Loucy (cell line): Measurements from ENCODE around the gene RETNLB.

ENCODE experiments used
- H2AFZ ChIP-seq: fragments of 200-600 bp; sonication (generic); 2 replicates; pipeline ENCODE4 v1.6.0; 2016; ENCODE audit warnings: antibody characterized with exemption, mild to moderate bottlenecking, low read length, moderate library complexity
- H3F3A ChIP-seq: fragments of 200-600 bp; 2 replicates; pipeline ENCODE4 v1.6.0; 2016; ENCODE audit warnings: antibody characterized with exemption, low read depth, mild to moderate bottlenecking
- H3K27me3 ChIP-seq: fragments of 200-600 bp; sonication (generic); 2 replicates; pipeline ENCODE4 v1.6.1; 2014; ENCODE audit warnings: low read length, mild to moderate bottlenecking; ENCODE audit not compliant: insufficient read depth, poor library complexity, severe bottlenecking
- H3K36me3 ChIP-seq: fragments of 200-600 bp; sonication (generic); 2 replicates; pipeline ENCODE4 v1.6.1; 2016; ENCODE audit warnings: low read length; ENCODE audit not compliant: insufficient read depth
- H3K4me1 ChIP-seq: fragments of 200-600 bp; sonication (generic); 2 replicates; pipeline ENCODE4 v1.5.1; 2014; ENCODE audit warnings: low read length, mild to moderate bottlenecking; ENCODE audit not compliant: insufficient read depth, poor library complexity, severe bottlenecking
- H3K4me2 ChIP-seq: fragments of 200-600 bp; sonication (generic); 2 replicates; pipeline ENCODE4 v1.6.0; 2014; ENCODE audit warnings: antibody characterized with exemption, low read length, low read depth, mild to moderate bottlenecking; ENCODE audit not compliant: poor library complexity, severe bottlenecking
- H3K4me3 ChIP-seq: fragments of 200-600 bp; sonication (generic); 2 replicates; pipeline ENCODE4 v1.5.1; 2014; ENCODE audit warnings: low read length, mild to moderate bottlenecking, mixed read lengths; ENCODE audit not compliant: poor library complexity, severe bottlenecking
- H3K79me2 ChIP-seq: fragments of 200-600 bp; sonication (generic); 2 replicates; pipeline ENCODE4 v1.6.1; 2014; ENCODE audit warnings: low read length; ENCODE audit not compliant: insufficient read depth
- H3K9ac ChIP-seq: fragments of 200-600 bp; sonication (generic); 2 replicates; pipeline ENCODE4 v1.6.0; 2014; ENCODE audit warnings: mild to moderate bottlenecking, low read depth, low read length, moderate library complexity; ENCODE audit not compliant: poor library complexity, severe bottlenecking
- H3K9me2 ChIP-seq: fragments of 200-600 bp; sonication (generic); replicated peaks from 2 replicates; pipeline ENCODE4 v1.6.1; 2016; ENCODE audit warnings: low read depth, low read length, mixed read lengths
- H3K9me3 ChIP-seq: fragments of 200-600 bp; sonication (generic); 2 replicates; pipeline ENCODE4 v1.6.1; 2014; ENCODE audit warnings: mild to moderate bottlenecking, antibody characterized with exemption, low read length, low read depth; ENCODE audit not compliant: insufficient read depth
- H4K20me1 ChIP-seq: fragments of 200-600 bp; sonication (generic); 2 replicates; pipeline ENCODE4 v1.6.0; 2014; ENCODE audit warnings: antibody characterized with exemption, low read length, mild to moderate bottlenecking; ENCODE audit not compliant: insufficient read depth, poor library complexity, severe bottlenecking
- EZH2phosphoT487 ChIP-seq: fragments of 200-600 bp; IDR thresholded peaks from 2 replicates; pipeline ENCODE4 v1.6.1; 2018; ENCODE audit warnings: antibody characterized with exemption, mild to moderate bottlenecking, moderate library complexity, borderline replicate concordance
- TF ChIP-seq, protein P1 (sequence below): fragments of 200-600 bp; sonication (generic); conservative IDR thresholded peaks from 2 replicates; pipeline ENCODE4 v1.5.1; 2014; ENCODE audit warnings: mild to moderate bottlenecking, antibody characterized with exemption, low read length

The RETNLB gene, protein sequence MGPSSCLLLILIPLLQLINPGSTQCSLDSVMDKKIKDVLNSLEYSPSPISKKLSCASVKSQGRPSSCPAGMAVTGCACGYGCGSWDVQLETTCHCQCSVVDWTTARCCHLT

DNA sequence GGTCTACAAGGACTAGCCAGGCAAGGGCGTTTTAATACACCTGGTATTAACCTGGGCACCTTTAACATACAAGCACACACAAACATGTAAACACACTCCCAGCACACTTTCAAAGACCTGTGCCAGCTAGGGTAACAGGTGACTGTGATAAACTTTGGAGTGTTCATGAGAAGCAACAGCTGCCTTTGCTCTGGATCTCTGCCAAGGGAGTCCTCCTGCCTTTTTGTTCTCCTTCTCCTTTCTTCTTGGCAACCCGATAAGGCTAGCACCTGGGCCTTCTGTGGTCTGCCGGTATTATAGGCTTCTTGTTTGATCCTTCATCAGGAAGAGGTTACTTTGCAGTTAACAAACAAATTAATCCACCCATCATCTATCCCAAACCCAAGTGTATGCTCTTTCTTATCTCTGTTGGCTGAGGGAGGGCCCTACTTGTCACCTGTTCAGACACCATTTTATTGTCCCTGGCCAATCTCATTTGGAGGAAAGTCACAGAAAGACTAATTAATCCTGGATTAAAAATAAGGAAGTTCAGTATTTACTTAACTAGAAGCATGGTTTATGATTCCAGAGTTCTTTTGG, at the start of gene RETNLB:
Gene RETNLB (minus strand): TSS at position 7 of the 579 bp plus-strand sequence. CDS start 225 bp downstream, outside the sequence.
- H3F3A ChIP-seq, result no peaks in the 10 kb centered on the region
- no peaks in the 10 kb centered on the region for H3K79me2 ChIP-seq
- H3K4me2 ChIP-seq, result peak within 1 kb of the TSS; percentile 24
- no peak within 1 kb of the TSS for H3K9ac ChIP-seq
- H3K36me3 ChIP-seq, result no peaks in the 10 kb centered on the region
- H3K4me3 ChIP-seq, result no peak within 1 kb of the TSS
- peak within 1 kb of the TSS; percentile 33; the same call in 1 of the 2 replicates for H2AFZ ChIP-seq
- TF ChIP-seq EZH2phosphoT487, result no peak
- TF ChIP-seq, protein P1, sequence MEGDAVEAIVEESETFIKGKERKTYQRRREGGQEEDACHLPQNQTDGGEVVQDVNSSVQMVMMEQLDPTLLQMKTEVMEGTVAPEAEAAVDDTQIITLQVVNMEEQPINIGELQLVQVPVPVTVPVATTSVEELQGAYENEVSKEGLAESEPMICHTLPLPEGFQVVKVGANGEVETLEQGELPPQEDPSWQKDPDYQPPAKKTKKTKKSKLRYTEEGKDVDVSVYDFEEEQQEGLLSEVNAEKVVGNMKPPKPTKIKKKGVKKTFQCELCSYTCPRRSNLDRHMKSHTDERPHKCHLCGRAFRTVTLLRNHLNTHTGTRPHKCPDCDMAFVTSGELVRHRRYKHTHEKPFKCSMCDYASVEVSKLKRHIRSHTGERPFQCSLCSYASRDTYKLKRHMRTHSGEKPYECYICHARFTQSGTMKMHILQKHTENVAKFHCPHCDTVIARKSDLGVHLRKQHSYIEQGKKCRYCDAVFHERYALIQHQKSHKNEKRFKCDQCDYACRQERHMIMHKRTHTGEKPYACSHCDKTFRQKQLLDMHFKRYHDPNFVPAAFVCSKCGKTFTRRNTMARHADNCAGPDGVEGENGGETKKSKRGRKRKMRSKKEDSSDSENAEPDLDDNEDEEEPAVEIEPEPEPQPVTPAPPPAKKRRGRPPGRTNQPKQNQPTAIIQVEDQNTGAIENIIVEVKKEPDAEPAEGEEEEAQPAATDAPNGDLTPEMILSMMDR, result no peak
- peaks cover 19% of the 10 kb centered on the region for H3K4me1 ChIP-seq
- no peaks in the 10 kb centered on the region for H3K9me3 ChIP-seq
- H3K9me2 ChIP-seq, result no peaks in the 10 kb centered on the region
- H3K27me3 ChIP-seq, result no peaks in the 10 kb centered on the region
- no peaks in the 10 kb centered on the region for H4K20me1 ChIP-seq

DNA sequence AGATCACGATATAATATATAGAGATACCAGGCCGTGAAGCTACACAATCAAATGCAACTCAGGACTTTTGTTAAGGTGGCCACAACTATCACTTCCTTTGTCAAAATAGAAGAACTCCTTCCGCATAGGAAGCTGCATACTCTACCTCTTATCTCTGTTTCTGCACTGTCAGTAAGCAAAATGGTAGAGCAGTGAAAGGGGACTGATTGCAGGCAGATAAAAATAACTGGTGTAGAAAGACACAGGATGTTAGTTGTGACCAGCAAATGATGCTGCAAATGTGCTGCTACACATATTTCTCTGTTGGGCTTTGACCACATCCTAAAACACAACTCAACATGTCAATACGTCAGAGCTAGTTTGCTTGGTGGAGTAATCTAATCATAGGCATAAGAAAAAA, 49.1 kb upstream of the RETNLB start:
- Histone ChIP-seq H3K36me3 (no peaks in the 10 kb centered on the region), H3K9ac (peak overlapping the region; percentile 23), H3K4me2 (peak overlapping the region; percentile 60), H3K9me2 (no peaks in the 10 kb centered on the region), H3F3A (peaks cover 9% of the 10 kb centered on the region; the same call in 1 of the 2 replicates), H2AFZ (peak overlapping the region; percentile 68), H3K79me2 (no peaks in the 10 kb centered on the region), H3K4me3 (peak overlapping the region; percentile 50), H3K9me3 (no peaks in the 10 kb centered on the region), H3K27me3 (no peaks in the 10 kb centered on the region), H3K4me1 (peaks cover 23% of the 10 kb centered on the region), H4K20me1 (no peaks in the 10 kb centered on the region)
- TF ChIP-seq, protein P1, result no peak
- no peak for TF ChIP-seq EZH2phosphoT487

DNA sequence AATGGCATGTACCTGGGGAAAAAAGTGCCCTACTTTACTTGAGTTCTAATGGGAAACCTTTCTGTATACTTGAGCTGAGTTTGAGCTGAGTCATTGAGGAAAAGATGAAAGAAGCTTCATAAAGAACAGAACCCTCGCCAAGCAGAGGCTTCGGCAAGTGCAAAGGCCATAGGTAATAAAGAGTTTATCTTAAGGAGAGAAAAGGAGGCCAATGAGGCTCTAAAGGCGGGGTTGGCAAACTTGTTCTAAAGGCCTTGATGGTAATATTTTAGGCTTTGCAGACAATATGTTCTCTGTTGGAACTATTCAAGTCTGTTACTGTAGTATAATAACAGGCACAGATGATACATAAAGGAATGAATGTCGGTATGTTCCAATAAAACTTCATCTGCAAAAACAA, 47.8 kb upstream of the RETNLB start:
- H3K9me3 ChIP-seq, result no peaks in the 10 kb centered on the region

More for the DNA sequence above, 47.8 kb upstream of the RETNLB start:
- Histone ChIP-seq H3K9ac (no peak overlapping the region), H3K79me2 (no peaks in the 10 kb centered on the region), H2AFZ (no peak overlapping the region), H3K4me2 (no peak overlapping the region), H3K9me2 (no peaks in the 10 kb centered on the region), H3K36me3 (no peaks in the 10 kb centered on the region), H3F3A (peaks cover 9% of the 10 kb centered on the region; the same call in 1 of the 2 replicates), H3K4me3 (no peak overlapping the region), H3K4me1 (peaks cover 23% of the 10 kb centered on the region), H4K20me1 (no peaks in the 10 kb centered on the region), H3K27me3 (no peaks in the 10 kb centered on the region)
- TF ChIP-seq EZH2phosphoT487, result no peak
- TF ChIP-seq, protein P1, result no peak
